HepG2 (cell line): Measurements from ENCODE around the gene HLF. TPM values are rescaled to one million over a fixed set of nuclear protein-coding genes. Genes with fewer than 3 reads are reported as not detected.
A peak's percentile ranks its signal among the peaks of the same experiment; 100 is the strongest.

Experiments
- CENPX ChIP-seq: sonication (generic); formaldehyde crosslinking; IDR thresholded peaks from 2 replicates; pipeline ENCODE4 v1.9.0; 2021; ENCODE audit warnings: mild to moderate bottlenecking, missing genetic modification reagents, moderate library complexity
- EEA1 ChIP-seq: sonication (generic); formaldehyde crosslinking; IDR thresholded peaks from 2 replicates; pipeline ENCODE4 v1.5.1; 2020; ENCODE audit warnings: mild to moderate bottlenecking, missing genetic modification reagents, borderline replicate concordance
- ZBTB1 ChIP-seq: sonication (generic); formaldehyde crosslinking; IDR thresholded peaks from 2 replicates; pipeline ENCODE4 v1.4.0; 2020; ENCODE audit warnings: missing genetic modification reagents, borderline replicate concordance
- ZFP90 ChIP-seq: sonication (generic); formaldehyde crosslinking; IDR thresholded peaks from 2 replicates; pipeline ENCODE4 v1.8.0; 2022; ENCODE audit warnings: missing genetic modification reagents, mild to moderate bottlenecking, inconsistent platforms, borderline replicate concordance
- ZNF460 ChIP-seq: sonication (generic); formaldehyde crosslinking; IDR thresholded peaks from 2 replicates; pipeline ENCODE4 v1.5.1; 2020; ENCODE audit warnings: missing genetic modification reagents, mild to moderate bottlenecking, borderline replicate concordance
- ZNF577 ChIP-seq: sonication (generic); formaldehyde crosslinking; IDR thresholded peaks from 2 replicates; pipeline ENCODE4 v1.4.0; 2020; ENCODE audit warnings: mild to moderate bottlenecking, low read depth, missing genetic modification reagents, borderline replicate concordance
- ZNF605 ChIP-seq: sonication (generic); formaldehyde crosslinking; IDR thresholded peaks from 2 replicates; pipeline ENCODE4 v1.8.0; 2022; ENCODE audit warnings: mild to moderate bottlenecking, missing genetic modification reagents
- ZNF703 ChIP-seq: sonication (generic); formaldehyde crosslinking; IDR thresholded peaks from 2 replicates; pipeline ENCODE4 v1.5.1; 2020; ENCODE audit warnings: missing genetic modification reagents, mild to moderate bottlenecking, moderate library complexity, borderline replicate concordance
- polyA plus RNA-seq, 8 experiments: library from polyadenylated mRNA; depleted of rRNA in 3 of 8; stranded (reverse) in 7 of 8; unstranded in 1 of 8; fragments of >200 nt; fragmentation: Illumina TruSeq in 4 of 8; extraction: Trizol in 4 of 8; gene quantifications; 2 replicates each; pipeline versions ENCODE4 v1.2.1 to v1.2.3, GENCODE V29; 2011 to 2016; ENCODE audit warnings: low read depth in 4 of 8, missing spikeins in 1 of 8, mixed read lengths in 1 of 8; ENCODE audit not compliant: insufficient read depth in 1 of 8
- total RNA-seq, 5 experiments: library from RNA; depleted of rRNA; stranded (reverse); fragments of >200 nt; fragmentation: Illumina TruSeq; extraction: Trizol; gene quantifications; 2 replicates each; pipeline ENCODE4 v1.2.3, GENCODE V29; 2016; ENCODE audit warnings: low read depth in 1 of 5
- TF ChIP-seq, protein P1 (sequence below): sonication (generic); formaldehyde crosslinking; IDR thresholded peaks from 2 replicates; pipeline ENCODE4 v1.5.1; 2020; ENCODE audit warnings: mild to moderate bottlenecking, missing genetic modification reagents, borderline replicate concordance
- TF ChIP-seq, protein P2 (sequence below): sonication (generic); formaldehyde crosslinking; IDR thresholded peaks from 2 replicates; pipeline ENCODE4 v1.5.1; 2020; ENCODE audit warnings: mild to moderate bottlenecking, moderate library complexity, missing genetic modification reagents
- TF ChIP-seq, protein P3 (sequence below), 2 experiments: sonication (generic) in 1 of 2; formaldehyde crosslinking in 1 of 2; IDR thresholded peaks; 2 replicates each; pipeline versions ENCODE4 v1.4.0 to v1.6.1; 2016 to 2020; ENCODE audit warnings: borderline replicate concordance in 1 of 2, low read depth in 1 of 2, mild to moderate bottlenecking in 1 of 2, missing genetic modification reagents in 1 of 2
- TF ChIP-seq, protein P4 (sequence below): sonication (generic); formaldehyde crosslinking; IDR thresholded peaks from 2 replicates; pipeline ENCODE4 v1.5.0; 2020; ENCODE audit warnings: missing genetic modification reagents
- TF ChIP-seq, protein P5 (sequence below): sonication (generic); formaldehyde crosslinking; IDR thresholded peaks from 2 replicates; pipeline ENCODE4 v1.5.0; 2020; ENCODE audit warnings: missing genetic modification reagents, mild to moderate bottlenecking, borderline replicate concordance

Gene HLF
- total and polyA plus RNA-seq, 2 of the 13 experiments (the other 11 are each of a cell fraction or from before 2014, with no cell fraction given): 202 to 346 TPM

DNA sequence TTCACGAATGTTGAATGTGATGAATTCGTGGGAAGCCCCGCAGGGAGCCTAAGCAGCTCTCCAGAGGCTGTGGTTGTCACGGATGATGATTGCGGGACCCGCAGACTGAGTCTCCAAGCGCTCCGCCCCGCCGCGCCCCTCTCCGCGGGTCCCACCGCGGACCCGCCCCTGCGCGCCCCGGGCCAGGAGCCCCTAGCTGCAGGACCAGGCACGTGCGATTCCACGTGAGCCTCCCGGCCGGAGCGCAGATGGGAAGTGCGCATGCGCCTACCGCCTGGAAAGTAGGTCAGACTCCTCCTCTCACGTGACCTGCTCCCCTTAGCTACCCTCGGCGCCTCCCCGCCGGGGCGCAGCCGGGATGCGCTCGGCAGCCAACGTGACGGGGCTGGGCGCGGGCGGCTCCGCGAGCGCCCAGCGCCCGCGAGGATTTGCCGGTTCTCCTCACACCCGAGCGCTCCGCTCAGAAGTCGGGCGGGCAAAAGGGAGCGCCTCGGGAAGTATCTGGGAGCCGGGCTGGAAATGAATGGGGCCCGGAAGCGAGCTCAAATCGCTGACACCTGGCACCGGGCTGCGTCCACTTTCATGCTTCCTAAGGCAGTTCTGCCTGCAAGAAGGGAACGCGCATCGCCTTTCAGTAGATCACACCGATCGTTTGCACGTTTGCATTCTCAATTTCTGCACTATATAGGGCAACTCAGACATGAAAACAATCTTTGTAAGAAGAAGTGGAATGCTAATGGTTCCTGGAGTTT, 26.4 kb upstream of the HLF start (continued):
- TF ChIP-seq, protein P1, sequence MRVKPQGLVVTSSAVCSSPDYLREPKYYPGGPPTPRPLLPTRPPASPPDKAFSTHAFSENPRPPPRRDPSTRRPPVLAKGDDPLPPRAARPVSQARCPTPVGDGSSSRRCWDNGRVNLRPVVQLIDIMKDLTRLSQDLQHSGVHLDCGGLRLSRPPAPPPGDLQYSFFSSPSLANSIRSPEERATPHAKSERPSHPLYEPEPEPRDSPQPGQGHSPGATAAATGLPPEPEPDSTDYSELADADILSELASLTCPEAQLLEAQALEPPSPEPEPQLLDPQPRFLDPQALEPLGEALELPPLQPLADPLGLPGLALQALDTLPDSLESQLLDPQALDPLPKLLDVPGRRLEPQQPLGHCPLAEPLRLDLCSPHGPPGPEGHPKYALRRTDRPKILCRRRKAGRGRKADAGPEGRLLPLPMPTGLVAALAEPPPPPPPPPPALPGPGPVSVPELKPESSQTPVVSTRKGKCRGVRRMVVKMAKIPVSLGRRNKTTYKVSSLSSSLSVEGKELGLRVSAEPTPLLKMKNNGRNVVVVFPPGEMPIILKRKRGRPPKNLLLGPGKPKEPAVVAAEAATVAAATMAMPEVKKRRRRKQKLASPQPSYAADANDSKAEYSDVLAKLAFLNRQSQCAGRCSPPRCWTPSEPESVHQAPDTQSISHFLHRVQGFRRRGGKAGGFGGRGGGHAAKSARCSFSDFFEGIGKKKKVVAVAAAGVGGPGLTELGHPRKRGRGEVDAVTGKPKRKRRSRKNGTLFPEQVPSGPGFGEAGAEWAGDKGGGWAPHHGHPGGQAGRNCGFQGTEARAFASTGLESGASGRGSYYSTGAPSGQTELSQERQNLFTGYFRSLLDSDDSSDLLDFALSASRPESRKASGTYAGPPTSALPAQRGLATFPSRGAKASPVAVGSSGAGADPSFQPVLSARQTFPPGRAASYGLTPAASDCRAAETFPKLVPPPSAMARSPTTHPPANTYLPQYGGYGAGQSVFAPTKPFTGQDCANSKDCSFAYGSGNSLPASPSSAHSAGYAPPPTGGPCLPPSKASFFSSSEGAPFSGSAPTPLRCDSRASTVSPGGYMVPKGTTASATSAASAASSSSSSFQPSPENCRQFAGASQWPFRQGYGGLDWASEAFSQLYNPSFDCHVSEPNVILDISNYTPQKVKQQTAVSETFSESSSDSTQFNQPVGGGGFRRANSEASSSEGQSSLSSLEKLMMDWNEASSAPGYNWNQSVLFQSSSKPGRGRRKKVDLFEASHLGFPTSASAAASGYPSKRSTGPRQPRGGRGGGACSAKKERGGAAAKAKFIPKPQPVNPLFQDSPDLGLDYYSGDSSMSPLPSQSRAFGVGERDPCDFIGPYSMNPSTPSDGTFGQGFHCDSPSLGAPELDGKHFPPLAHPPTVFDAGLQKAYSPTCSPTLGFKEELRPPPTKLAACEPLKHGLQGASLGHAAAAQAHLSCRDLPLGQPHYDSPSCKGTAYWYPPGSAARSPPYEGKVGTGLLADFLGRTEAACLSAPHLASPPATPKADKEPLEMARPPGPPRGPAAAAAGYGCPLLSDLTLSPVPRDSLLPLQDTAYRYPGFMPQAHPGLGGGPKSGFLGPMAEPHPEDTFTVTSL (CRISPR knock-in tag): 0 out of 2 replicates have a peak, but pooled peaks have one; percentile 19
- TF ChIP-seq ZNF577 (0 out of 2 replicates have a peak, but pooled peaks have one; percentile 40), ZBTB1 (CRISPR knock-in tag) (no peak), ZNF460 (CRISPR knock-in tag) (no peak), ZNF703 (CRISPR knock-in tag) (peak; percentile 78; the same call in 1 of the 2 replicates), ZFP90 (CRISPR knock-in tag) (peak; percentile 93; the same call in 1 of the 2 replicates), EEA1 (peak; percentile 76; the same call in 1 of the 2 replicates), ZNF605 (peak; percentile 91), CENPX (CRISPR knock-in tag) (no peak)
- TF ChIP-seq, protein P2, sequence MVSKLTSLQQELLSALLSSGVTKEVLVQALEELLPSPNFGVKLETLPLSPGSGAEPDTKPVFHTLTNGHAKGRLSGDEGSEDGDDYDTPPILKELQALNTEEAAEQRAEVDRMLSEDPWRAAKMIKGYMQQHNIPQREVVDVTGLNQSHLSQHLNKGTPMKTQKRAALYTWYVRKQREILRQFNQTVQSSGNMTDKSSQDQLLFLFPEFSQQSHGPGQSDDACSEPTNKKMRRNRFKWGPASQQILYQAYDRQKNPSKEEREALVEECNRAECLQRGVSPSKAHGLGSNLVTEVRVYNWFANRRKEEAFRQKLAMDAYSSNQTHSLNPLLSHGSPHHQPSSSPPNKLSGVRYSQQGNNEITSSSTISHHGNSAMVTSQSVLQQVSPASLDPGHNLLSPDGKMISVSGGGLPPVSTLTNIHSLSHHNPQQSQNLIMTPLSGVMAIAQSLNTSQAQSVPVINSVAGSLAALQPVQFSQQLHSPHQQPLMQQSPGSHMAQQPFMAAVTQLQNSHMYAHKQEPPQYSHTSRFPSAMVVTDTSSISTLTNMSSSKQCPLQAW: no peak
- TF ChIP-seq, protein P3, sequence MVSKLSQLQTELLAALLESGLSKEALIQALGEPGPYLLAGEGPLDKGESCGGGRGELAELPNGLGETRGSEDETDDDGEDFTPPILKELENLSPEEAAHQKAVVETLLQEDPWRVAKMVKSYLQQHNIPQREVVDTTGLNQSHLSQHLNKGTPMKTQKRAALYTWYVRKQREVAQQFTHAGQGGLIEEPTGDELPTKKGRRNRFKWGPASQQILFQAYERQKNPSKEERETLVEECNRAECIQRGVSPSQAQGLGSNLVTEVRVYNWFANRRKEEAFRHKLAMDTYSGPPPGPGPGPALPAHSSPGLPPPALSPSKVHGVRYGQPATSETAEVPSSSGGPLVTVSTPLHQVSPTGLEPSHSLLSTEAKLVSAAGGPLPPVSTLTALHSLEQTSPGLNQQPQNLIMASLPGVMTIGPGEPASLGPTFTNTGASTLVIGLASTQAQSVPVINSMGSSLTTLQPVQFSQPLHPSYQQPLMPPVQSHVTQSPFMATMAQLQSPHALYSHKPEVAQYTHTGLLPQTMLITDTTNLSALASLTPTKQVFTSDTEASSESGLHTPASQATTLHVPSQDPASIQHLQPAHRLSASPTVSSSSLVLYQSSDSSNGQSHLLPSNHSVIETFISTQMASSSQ (IDR thresholded peaks at IDR 0.05; ENCODE audit: low read depth): no peak
- TF ChIP-seq, protein P3 (CRISPR knock-in tag; IDR thresholded peaks at IDR 0.05; ENCODE audit: borderline replicate concordance): peak; percentile 62; the same call in 1 of the 2 replicates
- TF ChIP-seq, protein P4, sequence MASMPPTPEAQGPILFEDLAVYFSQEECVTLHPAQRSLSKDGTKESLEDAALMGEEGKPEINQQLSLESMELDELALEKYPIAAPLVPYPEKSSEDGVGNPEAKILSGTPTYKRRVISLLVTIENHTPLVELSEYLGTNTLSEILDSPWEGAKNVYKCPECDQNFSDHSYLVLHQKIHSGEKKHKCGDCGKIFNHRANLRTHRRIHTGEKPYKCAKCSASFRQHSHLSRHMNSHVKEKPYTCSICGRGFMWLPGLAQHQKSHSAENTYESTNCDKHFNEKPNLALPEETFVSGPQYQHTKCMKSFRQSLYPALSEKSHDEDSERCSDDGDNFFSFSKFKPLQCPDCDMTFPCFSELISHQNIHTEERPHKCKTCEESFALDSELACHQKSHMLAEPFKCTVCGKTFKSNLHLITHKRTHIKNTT (CRISPR knock-in tag): no peak
- TF ChIP-seq, protein P5, sequence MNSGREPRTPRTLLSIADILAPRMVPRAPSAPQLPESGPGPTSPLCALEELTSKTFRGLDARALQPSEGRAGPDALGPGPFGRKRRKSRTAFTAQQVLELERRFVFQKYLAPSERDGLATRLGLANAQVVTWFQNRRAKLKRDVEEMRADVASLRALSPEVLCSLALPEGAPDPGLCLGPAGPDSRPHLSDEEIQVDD (CRISPR knock-in tag): peak; percentile 91; the same call in 1 of the 2 replicates
